Gastroesophageal sphincter (tissue), 4 donors: ENCODE data around the gene SMIM28. TPM values are rescaled to one million over a fixed set of nuclear protein-coding genes. Genes with fewer than 3 reads are reported as not detected.

Experiments
- ATAC-seq: fragments of 150-250 bp; one replicate; pipeline ENCODE4 v1.9.1; 2016; ENCODE audit warnings: mild to moderate bottlenecking, moderate library complexity
- H3K27ac ChIP-seq, 4 donors: fragments of 200-600 bp; sonication (generic) in 3 of 4; 1 replicate in 3 of 4; 2 replicates in 1 of 4; pipeline ENCODE4 v1.5.1; 2016 to 2019
- H3K27me3 ChIP-seq: fragments of 200-600 bp; sonication (generic); one replicate; pipeline ENCODE4 v1.5.1; 2019
- H3K36me3 ChIP-seq, 2 donors: fragments of 200-600 bp; sonication (generic); one replicate each; pipeline ENCODE4 v1.5.1; 2019; ENCODE audit warnings: control low read depth in 1 of 2
- H3K4me1 ChIP-seq, 3 donors: fragments of 200-600 bp; sonication (generic); 1 replicate in 2 of 3; 2 replicates in 1 of 3; pipeline ENCODE4 v1.5.1; 2016 to 2019; ENCODE audit warnings: control low read depth in 2 of 3
- H3K4me3 ChIP-seq, 2 donors: fragments of 200-600 bp; sonication (generic); one replicate each; pipeline ENCODE4 v1.5.1; 2019; ENCODE audit warnings: mild to moderate bottlenecking in 1 of 2, moderate library complexity in 1 of 2
- H3K9me3 ChIP-seq, 3 donors: fragments of 200-600 bp; sonication (generic); one replicate each; pipeline ENCODE4 v1.5.1; 2017 to 2019; ENCODE audit warnings: control low read depth in 2 of 3
- CTCF ChIP-seq, 4 experiments: fragments of 200-600 bp in 2 of 4; fragments of 450-650 bp in 2 of 4; sonication (generic) in 1 of 4; IDR thresholded peaks; one replicate each; pipeline ENCODE4 v1.5.1; 2017 to 2019; ENCODE audit warnings: antibody characterized with exemption in 4 of 4, mild to moderate bottlenecking in 2 of 4, moderate library complexity in 2 of 4
- EP300 ChIP-seq: sonication (generic); formaldehyde crosslinking; IDR thresholded peaks from one replicate; pipeline ENCODE4 v1.6.1; 2017; ENCODE audit warnings: antibody characterized with exemption, mild to moderate bottlenecking
- POLR2A ChIP-seq, 2 donors: fragments of 450-650 bp; IDR thresholded peaks; one replicate each; pipeline ENCODE4 v1.6.1; 2017; ENCODE audit warnings: antibody characterized with exemption in 2 of 2, mild to moderate bottlenecking in 2 of 2, moderate library complexity in 1 of 2
- POLR2AphosphoS5 ChIP-seq: sonication (generic); formaldehyde crosslinking; IDR thresholded peaks from one replicate; pipeline ENCODE4 v1.6.1; 2017; ENCODE audit warnings: antibody characterized with exemption
- WGBS, 2 donors: methylation state at CpG; one replicate each; pipeline ENCODE4 v1.1.5; 2018; ENCODE audit warnings: low coverage in 1 of 2; 5-methylcytosine and 5-hydroxymethylcytosine counted together
- total RNA-seq, 4 donors: library from RNA; depleted of rRNA; stranded (reverse); fragments of >200 nt; gene quantifications; one replicate each; pipeline ENCODE4 v1.1.0, GENCODE V29; 2016

Gene SMIM28
- total RNA-seq, 4 donors from 2014 or later, result 1.5 TPM; not detected in 3

GRCh38 chr6:138400326-138400725, 22.6 kb downstream of the SMIM28 start:
- 80 to 100% methylated on average over 1 to 3 of the region's 3 CpGs for WGBS, 2 donors
- H3K27me3 ChIP-seq, result no peaks in the 10 kb centered on the region
- no peak for TF ChIP-seq EP300
- no peak for TF ChIP-seq POLR2A (IDR thresholded peaks at IDR 0.05)
- peaks cover 0 to 12% (median 0%) of the 10 kb centered on the region in 3 donors for H3K4me1 ChIP-seq
- H3K9me3 ChIP-seq, result no peaks in the 10 kb centered on the region
- H3K4me3 ChIP-seq, result no peak overlapping the region
- ATAC-seq, result no peak
- no peaks in the 10 kb centered on the region for H3K36me3 ChIP-seq
- no peak overlapping the region for H3K27ac ChIP-seq

- Histone ChIP-seq H3K27ac (no peak overlapping the region), H3K9me3 (no peaks in the 10 kb centered on the region), H3K27me3 (no peaks in the 10 kb centered on the region), H3K4me1 (peaks cover 0 to 25% (median 0%) of the 10 kb centered on the region in 3 donors), H3K36me3 (peaks cover 0 to 17% of the 10 kb centered on the region in 2 donors), H3K4me3 (no peak overlapping the region)
- WGBS, 2 donors, result 85 to 91% methylated on average over 7 to 13 of the region's 14 CpGs
- no peak for ATAC-seq
- TF ChIP-seq EP300 (no peak), POLR2AphosphoS5 (no peak), CTCF (IDR thresholded peaks at IDR 0.05) (no peak), POLR2A (IDR thresholded peaks at IDR 0.05) (no peak)
Measured at GRCh38 chr6:138401960-138402837, 24.5 kb downstream of the SMIM28 start.

GRCh38 chr6:138402838-138403187, 25.1 kb downstream of the SMIM28 start:
- peak overlapping the region in 3 of 4 donors; percentile 97 for H3K27ac ChIP-seq
- H3K4me3 ChIP-seq, result peak overlapping the region in 1 of 2 donors; percentile 93
- peaks cover 0 to 23% of the 10 kb centered on the region in 2 donors for H3K36me3 ChIP-seq
- ATAC-seq, result no peak
- no peaks in the 10 kb centered on the region for H3K9me3 ChIP-seq
- H3K4me1 ChIP-seq, result peaks cover 0 to 31% (median 0%) of the 10 kb centered on the region in 3 donors
- 86% methylated on average over 8 of the region's 8 CpGs; no CpG with 5 or more reads in 1 of the 2 donors for WGBS, 2 donors
- TF ChIP-seq POLR2AphosphoS5 (no peak), CTCF (IDR thresholded peaks at IDR 0.05) (no peak), EP300 (no peak), POLR2A (IDR thresholded peaks at IDR 0.05) (no peak)
- no peaks in the 10 kb centered on the region for H3K27me3 ChIP-seq

- H3K27ac ChIP-seq, result peak overlapping the region; percentile 64 to 97 (median 97)
- TF ChIP-seq POLR2AphosphoS5 (no peak), EP300 (no peak), POLR2A (IDR thresholded peaks at IDR 0.05) (no peak), CTCF (IDR thresholded peaks at IDR 0.05) (peak in 3 of 4 experiments; percentile 3 to 41 (median 5))
- ATAC-seq, result peak; percentile 7
- no CpG with 5 or more reads among the region's 30 CpGs for WGBS, 2 donors
- H3K27me3 ChIP-seq, result no peaks in the 10 kb centered on the region
- H3K36me3 ChIP-seq, result peaks cover 0 to 28% of the 10 kb centered on the region in 2 donors
- peaks cover 0 to 33% (median 0%) of the 10 kb centered on the region in 3 donors for H3K4me1 ChIP-seq
- peak overlapping the region; percentile 57 to 93 for H3K4me3 ChIP-seq
- H3K9me3 ChIP-seq, result no peaks in the 10 kb centered on the region
Measured at GRCh38 chr6:138403324-138403800, 25.7 kb downstream of the SMIM28 start.

- no peak for TF ChIP-seq EP300
- TF ChIP-seq POLR2A (IDR thresholded peaks at IDR 0.05), result peak; percentile 73 to 81
- peak in 3 of 4 experiments; percentile 47 to 78 (median 58) for TF ChIP-seq CTCF (IDR thresholded peaks at IDR 0.05)
- peak; percentile 76 for TF ChIP-seq POLR2AphosphoS5
- ATAC-seq, result peak; percentile 96
- Histone ChIP-seq H3K27ac (peak within 1 kb of the TSS; percentile 64 to 97 (median 97)), H3K4me1 (peaks cover 0 to 33% (median 0%) of the 10 kb centered on the region in 3 donors), H3K9me3 (no peaks in the 10 kb centered on the region), H3K36me3 (peaks cover 0 to 35% of the 10 kb centered on the region in 2 donors), H3K4me3 (peak within 1 kb of the TSS; percentile 57 to 93), H3K27me3 (no peaks in the 10 kb centered on the region)
- WGBS, 2 donors, result 0% methylated on average over 2 of the region's 92 CpGs
Measured at GRCh38 chr6:138403801-138404665, 26.3 kb downstream of the SMIM28 start, which contains the start of gene HEBP2. Gene HEBP2, plus strand, starts transcription at chr6:138404223. Its CDS starts 273 bp downstream, at chr6:138404496.
